SK-N-SH (cell line): ENCODE data around the gene CNTNAP2. TPM values are rescaled to one million over a fixed set of nuclear protein-coding genes. Genes with fewer than 3 reads are reported as not detected.

Experiments used
- CTCF ChIA-PET: fragments of 300-600, 350-600 bp; formaldehyde crosslinking; extraction: SDS; loops from one replicate; lab custom pipeline; 2021; lab: Yijun Ruan, JAX
- POLR2A ChIA-PET: fragments of 350-600 bp; sonication (Branson Sonifier 250); formaldehyde crosslinking; extraction: SDS; loops from one replicate; lab custom pipeline; 2020; ENCODE audit warnings: antibody characterized with exemption, inconsistent platforms; lab: Yijun Ruan, JAX
- DNase-seq: peaks from one replicate; pipeline ENCODE4 v3.0.0; 2012
- H2AFZ ChIP-seq: fragments of 200-600 bp; sonication (generic); 2 replicates; pipeline ENCODE4 v1.8.1; 2016; ENCODE audit warnings: antibody characterized with exemption, mild to moderate bottlenecking, low read depth
- H3F3A ChIP-seq: fragments of 200-600 bp; sonication (generic); replicated peaks from 2 replicates; pipeline ENCODE3; 2016; ENCODE audit warnings: antibody characterized with exemption, mild to moderate bottlenecking; ENCODE audit not compliant: insufficient read depth
- H3K27ac ChIP-seq, 2 experiments: fragments of 200-500 bp in 1 of 2; fragments of 200-600 bp in 1 of 2; sonication (Bioruptor generic) in 1 of 2; sonication (generic), shearing (Covaris generic) in 1 of 2; 2 replicates each; pipeline versions ENCODE4 v1.5.1 to v1.6.1; 2014 to 2016; ENCODE audit warnings: low read depth in 2 of 2, inconsistent platforms in 1 of 2, low read length in 1 of 2, mild to moderate bottlenecking in 1 of 2, mixed read lengths in 1 of 2
- H3K27me3 ChIP-seq: fragments of 200-600 bp; sonication (generic), shearing (Covaris generic); 2 replicates; pipeline ENCODE4 v1.6.1; 2016; ENCODE audit warnings: mixed run types; ENCODE audit not compliant: insufficient read depth
- H3K36me3 ChIP-seq, 2 experiments: fragments of 200-500 bp in 1 of 2; fragments of 200-600 bp in 1 of 2; sonication (Bioruptor generic) in 1 of 2; sonication (generic) in 1 of 2; replicated peaks in 1 of 2; 2 replicates each; pipeline versions ENCODE3 to v1.5.1; 2014 to 2016; ENCODE audit warnings: low read length in 1 of 2, mild to moderate bottlenecking in 1 of 2; ENCODE audit not compliant: insufficient read depth in 2 of 2, control insufficient read depth in 1 of 2
- H3K4me1 ChIP-seq, 2 experiments: fragments of 200-500 bp in 1 of 2; fragments of 200-600 bp in 1 of 2; sonication (Bioruptor generic) in 1 of 2; sonication (generic), shearing (Covaris generic) in 1 of 2; 2 replicates each; pipeline versions ENCODE4 v1.5.1 to v1.6.1; 2014 to 2016; ENCODE audit warnings: low read depth in 1 of 2, low read length in 1 of 2, mixed run types in 1 of 2; ENCODE audit not compliant: insufficient read depth in 2 of 2, control insufficient read depth in 1 of 2
- H3K4me2 ChIP-seq: fragments of 200-600 bp; sonication (generic), shearing (Covaris generic); 2 replicates; pipeline ENCODE4 v1.6.1; 2017; ENCODE audit warnings: mixed run types
- H3K4me3 ChIP-seq, 2 experiments: fragments of 200-500 bp in 1 of 2; fragments of 200-600 bp in 1 of 2; sonication (Bioruptor generic) in 1 of 2; sonication (generic), shearing (Covaris generic) in 1 of 2; 2 replicates each; pipeline versions ENCODE4 v1.5.1 to v1.8.1; 2014 to 2016; ENCODE audit warnings: low read depth in 2 of 2, inconsistent platforms in 1 of 2, low read length in 1 of 2, mild to moderate bottlenecking in 1 of 2, mixed read lengths in 1 of 2, moderate library complexity in 1 of 2
- H3K79me2 ChIP-seq: fragments of 200-600 bp; sonication (generic); 2 replicates; pipeline ENCODE4 v1.8.1; 2017; ENCODE audit warnings: mild to moderate bottlenecking; ENCODE audit not compliant: insufficient read depth
- H3K9ac ChIP-seq: fragments of 200-600 bp; sonication (generic); 2 replicates; pipeline ENCODE4 v1.6.1; 2017; ENCODE audit warnings: mixed run types
- H3K9me2 ChIP-seq: fragments of 200-600 bp; sonication (generic); 2 replicates; pipeline ENCODE4 v1.6.1; 2017; ENCODE audit warnings: mixed run types
- H3K9me3 ChIP-seq: fragments of 200-600 bp; sonication (generic); 2 replicates; pipeline ENCODE4 v1.6.1; 2017; ENCODE audit warnings: mixed run types, mild to moderate bottlenecking, moderate library complexity
- H4K20me1 ChIP-seq: fragments of 200-600 bp; sonication (generic); 2 replicates; pipeline ENCODE4 v1.6.1; 2017; ENCODE audit warnings: mild to moderate bottlenecking, mixed run types; ENCODE audit not compliant: insufficient read depth
- CHD2 ChIP-seq: fragments of 150-350 bp; IDR thresholded peaks from 2 replicates; pipeline ENCODE4 v1.6.1; 2018; ENCODE audit warnings: low read length; ENCODE audit not compliant: partially characterized antibody
- ELF1 ChIP-seq: IDR thresholded peaks from 2 replicates; pipeline ENCODE4 v1.4.0; 2012
- EZH2phosphoT487 ChIP-seq: fragments of 200-600 bp; sonication (generic); IDR thresholded peaks from 2 replicates; pipeline ENCODE4 v1.6.1; 2017; ENCODE audit warnings: low read depth, mixed run types, mild to moderate bottlenecking, antibody characterized with exemption, moderate library complexity, borderline replicate concordance
- FOSL2 ChIP-seq: IDR thresholded peaks from 2 replicates; pipeline ENCODE4 v1.4.0; 2012; ENCODE audit warnings: low read depth, mild to moderate bottlenecking, moderate library complexity, borderline replicate concordance
- GABPA ChIP-seq: IDR thresholded peaks from 2 replicates; pipeline ENCODE4 v1.4.0; 2012; ENCODE audit warnings: low read depth, mild to moderate bottlenecking
- GATA2 ChIP-seq: sonication (generic); formaldehyde crosslinking; IDR thresholded peaks from 2 replicates; pipeline ENCODE4 v1.5.0; 2020; ENCODE audit warnings: mild to moderate bottlenecking, missing genetic modification reagents
- IRF3 ChIP-seq: fragments of 150-350 bp; IDR thresholded peaks from 2 replicates; pipeline ENCODE4 v1.6.1; 2016; ENCODE audit warnings: mild to moderate bottlenecking, low read depth, low read length
- MAX ChIP-seq: IDR thresholded peaks from 2 replicates; pipeline ENCODE4 v1.4.0; 2012; ENCODE audit warnings: low read depth
- MEF2A ChIP-seq: IDR thresholded peaks from 2 replicates; pipeline ENCODE4 v1.4.0; 2012; ENCODE audit warnings: low read depth, borderline replicate concordance
- POLR2AphosphoS5 ChIP-seq: IDR thresholded peaks from 2 replicates; pipeline ENCODE4 v1.6.1; 2012; ENCODE audit warnings: low read depth, low read length
- USF2 ChIP-seq: fragments of 150-350 bp; IDR thresholded peaks from 2 replicates; pipeline ENCODE4 v1.6.1; 2017; ENCODE audit warnings: antibody characterized with exemption, low read length, low read depth, borderline replicate concordance
- YY1 ChIP-seq: IDR thresholded peaks from 2 replicates; pipeline ENCODE4 v1.4.0; 2012; ENCODE audit warnings: low read depth, mild to moderate bottlenecking
- WGBS: methylation state at CpG from one replicate; pipeline ENCODE4 v1.1.6; 2017; ENCODE audit warnings: low lambda C conversion rate; 5-methylcytosine and 5-hydroxymethylcytosine counted together
- polyA plus RNA-seq, 3 experiments: library from polyadenylated mRNA; depleted of rRNA; stranded (reverse); fragments of >200 nt; gene quantifications; 2 replicates each; pipeline ENCODE4 v1.2.3, GENCODE V29; 2012
- TF ChIP-seq, protein P1 (sequence below): IDR thresholded peaks from 2 replicates; pipeline ENCODE4 v1.6.1; 2012; ENCODE audit warnings: mild to moderate bottlenecking, low read depth, low read length, moderate library complexity
- TF ChIP-seq, protein P2 (sequence below): IDR thresholded peaks from 2 replicates; pipeline ENCODE4; 2012

The CNTNAP2 gene
- polyA plus RNA-seq, 1 of the 3 experiments (the other 2 are of a cell fraction), result 3.4 TPM

GRCh38 chr7:146412781-146413180 is 296.2 kb downstream of the CNTNAP2 start:
- Histone ChIP-seq H4K20me1 (no peaks in the 10 kb centered on the region), H3K4me3 (peak overlapping the region in 1 of 2 experiments; percentile 4; a peak in 2 of 4 replicates), H3K27me3 (no peaks in the 10 kb centered on the region), H3K36me3 (no peaks in the 10 kb centered on the region), H3F3A (no peaks in the 10 kb centered on the region), H3K4me2 (peak overlapping the region; percentile 53), H3K9me3 (no peaks in the 10 kb centered on the region), H3K27ac (peak overlapping the region in 1 of 2 experiments; percentile 48; a peak in 2 of 4 replicates), H3K9me2 (no peaks in the 10 kb centered on the region), H3K9ac (no peak overlapping the region), H3K4me1 (peaks cover 0 to 6% of the 10 kb centered on the region in 2 experiments; a peak in 1 of 4 replicates), H2AFZ (no peak overlapping the region), H3K79me2 (no peaks in the 10 kb centered on the region)
- TF ChIP-seq, protein P1, sequence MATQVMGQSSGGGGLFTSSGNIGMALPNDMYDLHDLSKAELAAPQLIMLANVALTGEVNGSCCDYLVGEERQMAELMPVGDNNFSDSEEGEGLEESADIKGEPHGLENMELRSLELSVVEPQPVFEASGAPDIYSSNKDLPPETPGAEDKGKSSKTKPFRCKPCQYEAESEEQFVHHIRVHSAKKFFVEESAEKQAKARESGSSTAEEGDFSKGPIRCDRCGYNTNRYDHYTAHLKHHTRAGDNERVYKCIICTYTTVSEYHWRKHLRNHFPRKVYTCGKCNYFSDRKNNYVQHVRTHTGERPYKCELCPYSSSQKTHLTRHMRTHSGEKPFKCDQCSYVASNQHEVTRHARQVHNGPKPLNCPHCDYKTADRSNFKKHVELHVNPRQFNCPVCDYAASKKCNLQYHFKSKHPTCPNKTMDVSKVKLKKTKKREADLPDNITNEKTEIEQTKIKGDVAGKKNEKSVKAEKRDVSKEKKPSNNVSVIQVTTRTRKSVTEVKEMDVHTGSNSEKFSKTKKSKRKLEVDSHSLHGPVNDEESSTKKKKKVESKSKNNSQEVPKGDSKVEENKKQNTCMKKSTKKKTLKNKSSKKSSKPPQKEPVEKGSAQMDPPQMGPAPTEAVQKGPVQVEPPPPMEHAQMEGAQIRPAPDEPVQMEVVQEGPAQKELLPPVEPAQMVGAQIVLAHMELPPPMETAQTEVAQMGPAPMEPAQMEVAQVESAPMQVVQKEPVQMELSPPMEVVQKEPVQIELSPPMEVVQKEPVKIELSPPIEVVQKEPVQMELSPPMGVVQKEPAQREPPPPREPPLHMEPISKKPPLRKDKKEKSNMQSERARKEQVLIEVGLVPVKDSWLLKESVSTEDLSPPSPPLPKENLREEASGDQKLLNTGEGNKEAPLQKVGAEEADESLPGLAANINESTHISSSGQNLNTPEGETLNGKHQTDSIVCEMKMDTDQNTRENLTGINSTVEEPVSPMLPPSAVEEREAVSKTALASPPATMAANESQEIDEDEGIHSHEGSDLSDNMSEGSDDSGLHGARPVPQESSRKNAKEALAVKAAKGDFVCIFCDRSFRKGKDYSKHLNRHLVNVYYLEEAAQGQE, result no peak
- no peak for TF ChIP-seq YY1
- TF ChIP-seq MAX, result no peak
- no peak for TF ChIP-seq MEF2A
- no peak for TF ChIP-seq GABPA
- no peak for TF ChIP-seq EZH2phosphoT487
- TF ChIP-seq ELF1, result no peak
- no peak for TF ChIP-seq FOSL2
- no peak for TF ChIP-seq GATA2 (CRISPR knock-in tag)
- no peak for TF ChIP-seq POLR2AphosphoS5
- 32% methylated on average over 3 of the region's 3 CpGs for whole genome bisulfite sequencing
- ChIA-PET POLR2A (no interaction called here), CTCF (interaction anchor here (0.9 to 1.1 kb wide), 4 partner anchors 10 to 129 kb away, joined by 3 to 6 read pairs (median 3); no protein-coding TSS in a partner anchor)
- DNase-seq, result no peak

- Histone ChIP-seq H3K4me3 (no peak overlapping the region), H3K9ac (no peak overlapping the region), H3K4me1 (peaks cover 0 to 6% of the 10 kb centered on the region in 2 experiments; a peak in 1 of 4 replicates), H3K4me2 (peak overlapping the region; percentile 28), H2AFZ (no peak overlapping the region), H3F3A (no peaks in the 10 kb centered on the region), H3K9me2 (no peaks in the 10 kb centered on the region), H3K79me2 (no peaks in the 10 kb centered on the region), H4K20me1 (no peaks in the 10 kb centered on the region), H3K27me3 (no peaks in the 10 kb centered on the region), H3K27ac (no peak overlapping the region), H3K9me3 (no peaks in the 10 kb centered on the region), H3K36me3 (no peaks in the 10 kb centered on the region)
- CTCF ChIA-PET, result interaction anchor here (1.2 to 1.3 kb wide), 2 partner anchors 13 to 1827 kb away, joined by 4 to 6 read pairs; no protein-coding TSS in a partner anchor
- POLR2A ChIA-PET, result no interaction called here
- no peak for DNase-seq
- TF ChIP-seq USF2, result no peak
- no peak for TF ChIP-seq GABPA
- no peak for TF ChIP-seq IRF3
- TF ChIP-seq, protein P2, sequence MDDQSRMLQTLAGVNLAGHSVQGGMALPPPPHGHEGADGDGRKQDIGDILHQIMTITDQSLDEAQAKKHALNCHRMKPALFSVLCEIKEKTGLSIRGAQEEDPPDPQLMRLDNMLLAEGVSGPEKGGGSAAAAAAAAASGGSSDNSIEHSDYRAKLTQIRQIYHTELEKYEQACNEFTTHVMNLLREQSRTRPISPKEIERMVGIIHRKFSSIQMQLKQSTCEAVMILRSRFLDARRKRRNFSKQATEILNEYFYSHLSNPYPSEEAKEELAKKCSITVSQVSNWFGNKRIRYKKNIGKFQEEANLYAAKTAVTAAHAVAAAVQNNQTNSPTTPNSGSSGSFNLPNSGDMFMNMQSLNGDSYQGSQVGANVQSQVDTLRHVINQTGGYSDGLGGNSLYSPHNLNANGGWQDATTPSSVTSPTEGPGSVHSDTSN, result no peak
- TF ChIP-seq CHD2, result no peak
- WGBS, result 33% methylated on average over 2 of the region's 2 CpGs
Measured at GRCh38 chr7:146414373-146414772, 297.8 kb downstream of the CNTNAP2 start.
